ENCODE measurements around the gene CENPN.

Gene CENPN

GRCh38 chr16:81077076-81077940 is 70.3 kb downstream of the CENPN start, which contains the start of gene C16orf46:
Gene C16orf46, minus strand, starts transcription at chr16:81077238. Its CDS starts 13,283 bp downstream, at chr16:81063955.
- peak; percentile 86 for DNase-seq (ENCODE audit: low spot score)

GRCh38 chr16:81080233-81080632 is 73.2 kb downstream of the CENPN start:
- DNase-seq (ENCODE audit: low spot score), result no peak

- no peak for DNase-seq (ENCODE audit: low spot score)
Measured at GRCh38 chr16:81081014-81081413, 74.0 kb downstream of the CENPN start.

Data from COLO829 (cell line).